CD4-positive, alpha-beta T cell treated with Interferon gamma for 1 hour (primary cell): ENCODE results near the gene VCY1B.
"Not testable (repeated sequence)": the region's sequence is repeated elsewhere in the genome, so short reads cannot be mapped to it uniquely, and the experiment has no call there.

Source experiments
- DNase-seq: peaks from one replicate; pipeline ENCODE4 v3.0.0-alpha.2; 2020

Gene VCY1B

DNA sequence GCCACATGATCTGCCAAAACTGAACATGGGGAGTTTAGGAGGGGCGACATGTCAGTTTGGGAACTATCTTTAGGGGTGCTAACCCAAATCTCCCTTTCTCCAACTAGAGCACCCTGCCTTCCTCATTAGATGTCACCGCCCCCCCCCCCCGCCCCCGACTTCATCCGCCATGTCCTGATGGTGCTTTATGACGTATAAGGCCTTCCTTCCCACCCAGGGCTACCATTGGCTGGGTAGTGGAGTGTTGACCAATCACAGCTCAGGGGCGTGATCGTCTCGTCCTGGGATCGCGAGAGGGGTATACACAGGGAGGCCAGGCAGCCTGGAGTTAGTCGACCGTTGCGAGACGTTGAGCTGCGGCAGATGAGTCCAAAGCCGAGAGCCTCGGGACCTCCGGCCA lies at the start of gene VCY1B:
VCY1B (plus strand) TSS at position 301 of the 400 bp plus-strand sequence; CDS start at position 364, 63 bp downstream.
- DNase-seq: not testable (repeated sequence)

- DNase-seq: not testable (repeated sequence)
Observed at GRCh38 chrY:14011916-14012315, 44.1 kb upstream of the VCY1B start.

DNA sequence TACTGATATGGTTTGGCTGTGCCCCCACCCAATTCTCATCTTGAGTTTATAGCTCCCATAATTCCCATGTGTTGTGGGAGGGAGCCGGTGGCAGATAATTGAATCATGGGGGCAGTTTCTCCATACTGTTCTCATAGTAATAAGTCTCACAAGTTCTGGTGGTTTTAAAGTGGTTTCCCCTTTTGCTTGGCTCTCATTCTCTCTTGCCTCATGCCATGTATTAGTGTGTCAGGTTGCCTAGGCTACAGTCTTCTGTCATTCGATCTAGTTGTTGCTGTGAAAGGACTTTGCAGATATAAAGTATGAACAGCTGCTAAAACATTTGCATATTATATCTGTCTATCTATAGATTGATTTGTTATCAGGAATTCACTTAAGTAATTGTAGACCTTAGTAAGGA lies 25.6 kb upstream of the VCY1B start:
- DNase-seq: not testable (repeated sequence)

DNA sequence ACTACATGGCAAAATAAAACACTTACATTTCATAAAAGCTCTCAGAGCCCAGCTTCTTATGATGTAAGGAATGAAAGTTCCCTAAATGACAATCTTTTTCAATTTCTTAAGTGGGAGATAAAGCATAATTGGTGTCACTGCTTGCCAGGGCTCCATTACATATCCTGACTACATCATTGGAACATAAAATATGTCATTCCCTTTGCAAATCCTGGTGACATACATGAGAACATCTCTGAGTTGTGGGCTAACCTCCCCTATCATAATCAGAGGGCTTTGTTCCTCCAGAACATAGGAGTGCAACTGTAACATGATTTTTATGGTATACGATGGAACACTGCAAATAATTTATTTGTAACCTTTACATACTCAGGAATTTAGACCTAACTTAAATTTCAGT lies 29.9 kb downstream of the VCY1B start:
- no peak for DNase-seq
